HG03460 (cell line): ENCODE measurements around the gene ASB6.
"Not testable (repeated sequence)": the region's sequence is repeated elsewhere in the genome, so short reads cannot be mapped to it uniquely, and the experiment has no call there.

ENCODE experiments used
- ATAC-seq: cut with Tn5 transposase; IDR thresholded peaks from one replicate; pipeline ENCODE4 v1.9.1; 2021; ENCODE audit not compliant: unreplicated experiment

Gene ASB6

GRCh38 chr9:129644365-129644764, 2.4 kb upstream of the ASB6 start:
- ATAC-seq = no peak

- ATAC-seq = no peak
Measured at GRCh38 chr9:129643706-129644105, 1.8 kb upstream of the ASB6 start.

DNA sequence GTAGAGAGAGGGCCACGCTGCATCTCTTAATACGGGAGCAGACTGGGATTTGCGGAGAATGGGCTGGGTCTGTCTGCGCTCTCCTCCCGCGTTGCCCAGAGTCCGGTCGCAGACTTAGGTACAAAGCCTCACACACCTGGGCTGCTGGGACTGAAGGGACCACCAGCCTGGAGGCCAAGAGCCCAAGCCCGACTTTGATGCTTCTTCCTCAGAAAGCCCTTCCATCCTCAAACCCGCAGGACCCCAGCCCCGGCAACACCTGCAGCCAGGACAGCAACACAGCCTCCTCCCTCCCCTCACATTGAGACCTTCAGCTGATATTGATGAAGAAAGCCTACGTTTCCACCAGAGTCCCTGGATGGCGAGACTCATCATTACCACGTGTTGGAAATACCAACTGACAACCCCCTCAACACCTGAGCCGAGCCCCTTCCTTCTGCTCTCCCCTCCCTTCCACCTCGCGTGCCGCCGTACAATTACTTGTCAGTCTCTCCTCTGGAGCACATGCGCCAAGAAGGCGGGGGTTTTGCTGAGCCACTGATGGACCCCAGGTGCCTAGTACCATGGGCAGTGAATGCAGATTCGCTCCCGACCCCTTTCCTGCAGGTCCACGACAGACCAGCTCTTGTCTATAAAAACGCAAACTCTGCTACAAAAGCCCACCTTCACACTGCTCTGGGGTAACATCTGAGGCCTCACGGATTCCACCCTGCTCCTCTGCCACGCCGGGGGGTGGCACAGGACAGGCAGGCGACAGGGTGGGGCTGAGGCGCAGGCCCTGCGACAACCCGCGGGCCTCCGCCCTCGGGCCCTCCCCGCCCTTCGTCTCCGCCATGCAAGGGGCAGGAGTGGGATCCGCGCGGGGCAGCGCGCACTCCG, 841 bp downstream of the ASB6 start:
- no peak for ATAC-seq

GRCh38 chr9:129640086-129640870, 1.7 kb downstream of the ASB6 start:
- no peak for ATAC-seq

DNA sequence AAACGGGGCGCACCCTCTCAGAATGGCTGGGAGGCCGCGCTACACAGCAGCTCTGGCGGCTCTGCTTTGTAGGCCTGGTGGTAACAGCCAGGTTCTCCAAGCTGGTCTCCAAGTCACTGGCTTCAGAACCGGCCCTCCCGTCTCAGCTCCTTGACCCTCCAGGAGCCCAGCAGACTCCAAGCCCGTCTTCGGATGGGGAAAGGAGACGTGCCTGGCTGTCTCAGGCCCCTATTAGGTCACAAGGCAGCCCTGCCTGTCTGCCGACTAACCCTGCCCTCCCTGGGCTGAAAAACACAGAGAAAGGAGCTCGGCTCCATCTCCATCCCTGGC, 2.2 kb downstream of the ASB6 start:
- no peak for ATAC-seq

DNA sequence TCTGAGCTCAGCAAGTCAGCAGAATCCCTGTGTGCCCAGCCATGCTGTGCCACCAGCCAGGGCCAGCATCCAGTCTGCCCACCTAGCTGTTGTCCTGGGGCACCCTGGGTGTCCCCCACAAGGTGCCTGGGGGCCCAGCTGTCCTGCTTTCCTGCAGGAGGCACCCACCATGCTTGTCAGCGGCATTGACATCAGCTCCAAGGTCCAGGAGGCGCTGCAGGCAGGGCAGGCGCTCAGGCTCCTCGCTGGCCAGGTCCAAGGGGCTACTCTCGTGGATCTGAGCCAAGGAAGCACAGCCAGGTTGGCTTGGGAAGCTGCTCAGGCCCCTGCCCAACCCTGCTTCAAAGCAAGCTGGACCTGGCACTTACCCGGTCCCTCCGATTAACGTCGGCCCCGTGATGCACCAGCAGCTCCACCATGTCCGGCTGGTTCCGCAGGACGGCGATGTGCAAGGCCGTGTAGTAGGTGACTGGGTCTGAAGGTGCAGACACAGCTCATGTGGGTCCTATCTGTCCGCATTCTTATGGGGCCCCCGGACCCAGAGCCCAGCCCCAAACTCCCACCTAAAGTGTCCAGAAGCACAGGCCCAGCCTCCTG, 2.8 kb downstream of the ASB6 start:
- no peak for ATAC-seq

GRCh38 chr9:129637673-129638439, 4.1 kb downstream of the ASB6 start:
- ATAC-seq = no peak

- ATAC-seq = no peak
Measured at GRCh38 chr9:129637102-129637501, 4.8 kb downstream of the ASB6 start.

DNA sequence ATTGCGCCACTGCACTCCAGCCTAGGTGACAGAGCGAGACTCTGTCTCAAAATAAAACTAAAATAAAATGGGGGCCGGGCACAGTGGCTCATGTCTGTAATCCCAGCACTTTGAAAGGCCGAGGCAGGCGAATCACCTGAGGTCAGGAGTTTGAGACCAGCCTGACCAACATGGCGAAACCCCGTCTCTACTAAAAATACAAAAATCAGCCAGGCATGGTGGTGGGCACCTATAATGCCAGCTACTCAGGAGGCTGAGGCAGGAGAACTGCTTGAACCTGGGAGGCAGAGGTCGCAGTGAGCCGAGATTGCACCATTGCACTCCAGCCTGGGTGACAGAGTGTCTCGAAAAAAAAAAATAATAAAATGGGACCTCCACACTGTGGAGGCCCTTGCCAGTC, 5.6 kb downstream of the ASB6 start:
- not testable (repeated sequence) for ATAC-seq

- no peak for ATAC-seq
Measured at GRCh38 chr9:129635099-129636065, 6.6 kb downstream of the ASB6 start.

DNA sequence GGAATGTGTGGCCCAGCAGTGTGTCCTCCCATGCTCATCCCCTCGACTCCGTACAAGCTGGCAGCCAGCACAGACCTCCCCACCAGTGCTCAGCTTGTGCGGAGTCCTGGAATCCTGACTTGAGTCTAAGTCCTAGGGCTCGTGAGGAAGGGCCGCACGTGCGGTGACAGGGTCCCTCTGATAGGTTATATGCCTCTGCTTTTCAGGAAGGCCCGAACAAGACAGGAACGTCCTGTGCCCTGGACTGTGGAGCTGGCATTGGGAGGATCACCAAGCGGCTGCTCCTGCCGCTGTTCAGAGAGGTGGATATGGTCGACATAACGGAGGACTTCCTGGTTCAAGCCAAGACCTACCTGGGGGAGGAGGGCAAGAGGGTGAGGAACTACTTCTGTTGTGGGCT, 8.1 kb downstream of the ASB6 start:
- ATAC-seq = no peak

DNA sequence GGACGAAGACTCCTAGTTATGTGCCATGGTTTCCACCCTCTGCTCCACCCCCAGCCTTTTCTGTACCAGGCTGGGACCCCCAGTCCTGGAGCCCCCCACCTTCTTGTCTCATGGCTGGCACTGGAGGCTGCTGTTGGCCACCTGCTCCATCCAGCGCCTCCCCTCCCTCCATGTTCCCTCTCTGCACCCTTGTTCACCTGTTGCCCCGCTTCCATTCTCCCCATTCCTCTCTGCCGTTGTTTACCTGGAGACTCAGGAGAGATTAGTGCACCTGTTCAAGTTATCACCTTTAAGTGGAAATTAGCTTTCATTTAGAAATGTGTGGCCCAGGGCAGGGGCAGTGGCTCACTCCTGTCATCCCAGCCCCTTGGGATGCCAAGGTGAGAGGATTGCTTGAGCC, 8.7 kb downstream of the ASB6 start:
- no peak for ATAC-seq

DNA sequence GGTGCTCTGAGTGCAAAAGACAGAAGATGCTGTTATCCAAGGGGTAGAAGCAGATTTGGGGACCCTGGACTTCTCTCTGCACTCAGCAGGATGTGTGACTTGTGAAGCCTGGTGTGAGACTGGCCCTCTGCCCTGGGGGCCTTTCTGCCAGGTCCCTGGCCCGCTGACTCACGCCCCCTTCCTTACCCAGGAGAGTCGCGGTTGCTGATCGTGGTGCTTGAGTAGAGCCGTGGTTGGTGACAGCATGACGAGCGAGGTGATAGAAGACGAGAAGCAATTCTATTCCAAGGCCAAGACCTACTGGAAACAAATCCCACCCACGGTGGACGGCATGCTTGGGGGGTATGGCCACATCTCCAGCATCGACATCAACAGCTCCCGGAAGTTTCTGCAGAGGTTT, 9.5 kb downstream of the ASB6 start:
- ATAC-seq = no peak

DNA sequence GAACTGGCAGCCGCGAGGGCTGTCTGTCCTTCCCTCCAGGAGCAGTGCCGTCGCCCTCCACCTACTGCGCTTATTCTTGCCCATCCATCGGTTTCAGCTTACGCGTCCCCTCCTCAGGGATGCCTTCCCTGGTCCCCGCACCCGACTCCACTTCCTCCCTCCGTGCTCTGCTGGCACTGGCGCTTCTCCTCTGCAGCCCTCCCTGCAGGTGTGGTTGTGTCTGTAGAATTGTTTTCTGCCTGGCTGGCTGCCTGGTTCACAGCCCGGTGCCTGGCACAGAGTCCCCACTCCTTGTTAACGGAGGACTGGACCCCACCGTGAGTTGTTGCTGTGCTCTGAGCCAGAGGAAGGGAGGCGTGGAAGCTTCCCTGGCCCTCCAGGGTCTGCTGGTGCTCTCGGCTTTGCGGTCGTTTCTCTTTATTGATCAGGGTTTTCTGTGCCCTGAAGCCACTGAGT, 10.2 kb downstream of the ASB6 start:
- ATAC-seq = no peak

DNA sequence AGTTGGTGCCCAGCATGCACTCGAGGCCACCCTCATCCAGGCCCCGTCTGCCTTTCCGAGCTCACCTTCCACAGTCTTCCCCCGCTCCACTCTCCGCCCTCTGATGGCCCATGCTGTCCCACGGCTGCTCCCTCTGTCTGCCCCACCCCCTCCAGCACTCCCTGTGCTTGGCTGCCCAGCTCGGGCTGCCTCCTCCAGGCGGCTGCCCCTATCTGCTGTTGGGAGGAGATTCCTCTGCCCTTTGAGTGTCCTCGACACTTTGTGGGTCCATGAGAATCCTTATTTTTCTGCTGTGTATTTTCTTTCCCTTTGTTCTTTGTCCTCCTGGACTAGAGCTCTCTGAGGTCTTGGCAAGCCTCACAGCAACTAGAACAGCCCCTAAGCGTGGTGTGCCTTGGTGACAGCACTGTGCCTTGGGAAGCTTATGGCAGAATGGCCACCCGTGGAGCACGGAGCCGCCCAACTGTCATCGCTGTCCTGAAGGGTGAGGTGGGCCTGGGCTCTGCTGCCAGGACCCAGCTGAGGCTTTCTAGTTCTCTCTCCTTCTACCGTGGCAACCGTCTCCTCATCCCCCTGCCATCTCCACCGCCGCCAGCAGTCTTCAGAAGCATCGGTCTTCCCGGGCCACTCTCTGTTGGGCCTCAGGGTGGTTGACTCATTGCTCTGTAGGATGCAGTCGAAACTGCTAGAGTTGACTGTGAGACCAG, 10.8 kb downstream of the ASB6 start:
- no peak for ATAC-seq

DNA sequence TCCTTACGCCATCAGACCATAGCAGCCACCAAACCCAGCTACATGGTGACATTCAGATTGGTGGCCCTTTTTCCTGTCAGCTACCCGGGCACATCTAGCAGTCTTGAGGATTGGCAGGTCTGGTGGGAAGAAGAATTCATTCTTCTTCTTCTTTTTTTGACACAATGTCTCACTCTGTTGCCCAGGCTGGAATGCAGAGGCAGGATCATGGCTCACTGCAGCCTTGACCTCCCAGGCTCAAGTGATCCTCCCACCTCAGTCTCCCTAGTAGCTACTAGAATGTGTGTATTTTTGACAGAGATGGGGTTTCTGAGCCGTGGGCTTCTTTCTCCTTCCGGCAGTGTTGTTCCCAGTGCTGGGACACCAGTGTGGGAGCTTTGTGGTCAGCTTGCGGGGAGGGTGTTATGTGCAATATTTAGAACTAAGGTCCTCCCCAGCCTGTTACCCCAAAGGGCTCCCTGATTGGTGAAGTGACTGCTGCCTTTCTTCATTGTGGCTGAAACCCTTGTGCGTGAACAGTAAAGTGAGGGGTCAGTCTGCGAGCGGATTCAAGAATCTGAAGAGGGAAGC, 12.6 kb downstream of the ASB6 start:
- ATAC-seq = no peak

GRCh38 chr9:129628709-129629108, 13.2 kb downstream of the ASB6 start:
- no peak for ATAC-seq

DNA sequence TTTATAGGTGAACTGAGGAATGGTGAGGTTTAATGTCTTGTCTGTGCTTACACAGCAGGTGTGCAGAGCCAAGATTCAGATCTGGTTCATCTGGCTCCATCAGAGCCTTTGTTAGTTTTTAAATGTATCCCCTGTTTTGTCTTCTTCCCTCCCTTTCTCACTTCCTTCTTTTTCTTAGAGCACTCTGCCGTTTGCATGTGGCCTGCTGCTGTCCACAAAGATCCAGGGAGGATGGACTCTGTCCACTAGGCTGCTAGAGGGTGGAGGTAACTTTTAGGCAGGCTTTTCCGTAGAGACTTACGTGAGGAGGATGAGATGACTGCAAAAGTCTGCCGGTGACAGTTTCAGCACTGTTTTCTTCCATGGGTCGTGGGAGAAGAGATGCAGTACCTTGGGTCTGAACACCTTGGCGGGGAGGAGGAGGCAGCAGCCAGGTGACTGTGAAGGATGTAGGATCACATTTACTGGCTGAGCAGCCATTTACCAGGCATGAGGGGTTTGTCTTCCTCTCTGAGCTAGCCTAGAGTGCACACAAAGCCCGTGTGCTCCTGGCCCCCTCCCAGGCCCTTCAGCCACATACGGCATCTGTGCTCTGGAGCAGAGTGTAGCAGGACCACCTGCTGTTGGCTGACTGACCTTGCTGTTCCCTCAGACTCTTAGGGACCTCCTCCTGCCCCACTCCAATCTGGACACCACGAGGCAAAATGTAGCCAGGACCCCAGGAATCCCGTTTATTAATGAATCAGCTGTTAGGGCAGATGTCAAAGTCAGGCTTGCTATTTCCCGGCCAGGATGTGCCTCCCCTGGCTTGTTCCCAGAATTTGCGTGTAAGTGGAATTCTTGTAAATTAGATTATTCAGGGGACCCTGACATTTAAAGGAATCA, 14.2 kb downstream of the ASB6 start:
- ATAC-seq = no peak
